Ascending aorta (tissue), 2 donors: ENCODE results near the gene ENPP7. TPM values are rescaled to one million over a fixed set of nuclear protein-coding genes. Genes with fewer than 3 reads are reported as not detected.

Experiments used
- DNase-seq, 2 donors: peaks; one replicate each; pipeline ENCODE4 v3.0.0-alpha.2; 2019; ENCODE audit warnings: low spot score in 2 of 2
- H3K27ac ChIP-seq, 2 donors: fragments of 200-600 bp; sonication (generic); one replicate each; pipeline ENCODE4 v1.5.1; 2016 to 2017; ENCODE audit warnings: mild to moderate bottlenecking in 1 of 2
- H3K27me3 ChIP-seq: fragments of 200-600 bp; sonication (generic); one replicate; pipeline ENCODE4 v1.5.1; 2017
- H3K36me3 ChIP-seq, 2 donors: fragments of 200-600 bp; sonication (generic); one replicate each; pipeline ENCODE4 v1.5.1; 2016
- H3K4me1 ChIP-seq, 2 donors: fragments of 200-600 bp; sonication (generic); one replicate each; pipeline ENCODE4 v1.5.1; 2016 to 2017; ENCODE audit warnings: mild to moderate bottlenecking in 1 of 2
- H3K4me3 ChIP-seq, 2 donors: fragments of 200-600 bp; sonication (generic); one replicate each; pipeline ENCODE4 v1.5.1; 2016 to 2017; ENCODE audit warnings: mild to moderate bottlenecking in 1 of 2
- H3K9me3 ChIP-seq, 2 donors: fragments of 200-600 bp; sonication (generic); one replicate each; pipeline ENCODE4 v1.5.1; 2016
- intact Hi-C: fragments of 100-400 bp; cut with DNase I; formaldehyde crosslinking; loops from one replicate; pipeline ENCODE4 v1.15.1; 2023
- total RNA-seq: library from RNA; depleted of rRNA; stranded (reverse); fragments of >200 nt; gene quantifications from one replicate; pipeline ENCODE4 v1.1.0, GENCODE V29; 2016
- TF ChIP-seq, protein P1 (sequence below), 3 experiments: fragments of 200-600 bp in 2 of 3; fragments of 450-650 bp in 1 of 3; sonication (generic) in 2 of 3; IDR thresholded peaks; one replicate each; pipeline ENCODE4 v1.5.1; 2016 to 2019; ENCODE audit warnings: antibody characterized with exemption in 3 of 3, mild to moderate bottlenecking in 1 of 3, moderate library complexity in 1 of 3

The ENPP7 gene
- total RNA-seq, 1 donor from 2014 or later: 2.2 TPM

DNA sequence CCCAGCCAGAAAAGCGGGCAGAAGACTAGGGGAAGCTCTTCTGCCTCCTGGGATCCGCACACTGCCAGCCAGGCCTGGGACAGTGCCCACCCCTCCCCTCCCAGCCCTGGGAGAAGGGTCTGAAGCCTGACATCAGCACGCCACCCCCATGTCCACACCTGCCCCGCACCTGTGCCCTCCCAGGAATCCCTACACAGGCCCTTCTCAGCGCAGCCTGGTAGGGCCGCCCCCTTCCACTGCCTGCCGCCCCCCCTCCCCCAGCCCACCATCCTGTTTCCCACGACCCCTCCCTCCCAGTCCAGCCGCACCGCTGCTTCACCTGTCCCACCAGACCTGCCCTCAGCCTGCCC lies 10.6 kb downstream of the ENPP7 start:
- H3K27ac ChIP-seq: no peak overlapping the region
- no peak for DNase-seq
- H3K4me3 ChIP-seq: peak overlapping the region in 1 of 2 donors; percentile 9
- TF ChIP-seq, protein P1, sequence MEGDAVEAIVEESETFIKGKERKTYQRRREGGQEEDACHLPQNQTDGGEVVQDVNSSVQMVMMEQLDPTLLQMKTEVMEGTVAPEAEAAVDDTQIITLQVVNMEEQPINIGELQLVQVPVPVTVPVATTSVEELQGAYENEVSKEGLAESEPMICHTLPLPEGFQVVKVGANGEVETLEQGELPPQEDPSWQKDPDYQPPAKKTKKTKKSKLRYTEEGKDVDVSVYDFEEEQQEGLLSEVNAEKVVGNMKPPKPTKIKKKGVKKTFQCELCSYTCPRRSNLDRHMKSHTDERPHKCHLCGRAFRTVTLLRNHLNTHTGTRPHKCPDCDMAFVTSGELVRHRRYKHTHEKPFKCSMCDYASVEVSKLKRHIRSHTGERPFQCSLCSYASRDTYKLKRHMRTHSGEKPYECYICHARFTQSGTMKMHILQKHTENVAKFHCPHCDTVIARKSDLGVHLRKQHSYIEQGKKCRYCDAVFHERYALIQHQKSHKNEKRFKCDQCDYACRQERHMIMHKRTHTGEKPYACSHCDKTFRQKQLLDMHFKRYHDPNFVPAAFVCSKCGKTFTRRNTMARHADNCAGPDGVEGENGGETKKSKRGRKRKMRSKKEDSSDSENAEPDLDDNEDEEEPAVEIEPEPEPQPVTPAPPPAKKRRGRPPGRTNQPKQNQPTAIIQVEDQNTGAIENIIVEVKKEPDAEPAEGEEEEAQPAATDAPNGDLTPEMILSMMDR (IDR thresholded peaks at IDR 0.05): no peak
- no peaks in the 10 kb centered on the region for H3K36me3 ChIP-seq
- intact Hi-C loops: no loop called here
- no peaks in the 10 kb centered on the region for H3K9me3 ChIP-seq
- H3K4me1 ChIP-seq: peaks cover 0 to 6% of the 10 kb centered on the region in 2 donors
- H3K27me3 ChIP-seq: peaks cover 10% of the 10 kb centered on the region

DNA sequence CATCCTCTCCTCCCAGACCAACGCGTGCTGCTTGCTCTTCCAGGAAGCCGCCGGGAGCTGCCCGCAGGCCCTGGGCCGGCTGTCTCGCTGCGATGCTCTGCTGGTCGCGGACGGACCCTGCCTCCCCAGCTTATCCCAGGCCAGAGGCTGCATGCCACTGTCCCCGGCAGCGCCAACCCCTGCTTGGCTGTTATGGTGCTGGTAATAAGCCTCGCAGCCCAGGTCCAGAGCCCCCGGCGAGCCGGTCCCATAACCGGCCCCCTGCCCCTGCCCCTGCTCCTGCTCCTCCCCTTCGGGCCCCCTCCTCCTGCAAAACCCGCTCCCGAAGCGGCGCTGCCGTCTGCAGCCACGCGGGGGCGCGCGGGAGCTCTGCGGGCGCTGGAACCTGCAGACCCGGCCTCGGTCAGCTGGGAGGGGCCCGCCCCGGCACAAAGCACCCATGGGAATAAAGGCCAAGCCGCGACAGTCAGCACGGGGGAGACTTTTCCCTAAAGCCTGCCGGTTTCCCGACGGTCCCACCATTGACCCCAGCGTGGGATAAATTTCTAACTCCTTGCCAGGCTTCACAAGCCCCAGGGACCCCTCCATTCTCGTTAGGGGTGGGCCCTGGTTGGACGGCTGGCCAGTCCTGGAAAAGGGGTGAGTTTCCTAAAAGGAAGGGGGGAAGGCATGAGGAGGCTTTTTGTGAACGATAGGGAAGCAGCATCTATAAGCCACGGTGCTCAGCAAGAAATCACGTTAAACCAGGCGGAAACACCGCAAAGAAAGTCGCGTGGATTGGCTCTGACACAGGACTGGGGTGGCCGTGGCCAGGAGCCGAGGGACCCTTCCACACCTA lies 11.2 kb downstream of the ENPP7 start:
- H3K27ac ChIP-seq: no peak overlapping the region
- peaks cover 0 to 6% of the 10 kb centered on the region in 2 donors for H3K4me1 ChIP-seq
- H3K36me3 ChIP-seq: no peaks in the 10 kb centered on the region
- H3K4me3 ChIP-seq: peak overlapping the region in 1 of 2 donors; percentile 9
- TF ChIP-seq, protein P1 (IDR thresholded peaks at IDR 0.05): peak; percentile 80 to 99 (median 97)
- no peaks in the 10 kb centered on the region for H3K9me3 ChIP-seq
- H3K27me3 ChIP-seq: peaks cover 12% of the 10 kb centered on the region
- peak in 1 of 2 donors; percentile 79 for DNase-seq
- intact Hi-C loops: loop anchor here (2.0 kb wide), 1 partner anchor 247 kb away; no protein-coding TSS in a partner anchor

- Histone ChIP-seq H3K27me3 (peaks cover 17% of the 10 kb centered on the region), H3K36me3 (no peaks in the 10 kb centered on the region), H3K27ac (no peak overlapping the region), H3K9me3 (no peaks in the 10 kb centered on the region), H3K4me1 (peaks cover 0 to 6% of the 10 kb centered on the region in 2 donors), H3K4me3 (no peak overlapping the region)
- DNase-seq: no peak
- intact Hi-C loops: loop anchor here (2.0 kb wide), 1 partner anchor 246 kb away; no protein-coding TSS in a partner anchor
- TF ChIP-seq, protein P1 (IDR thresholded peaks at IDR 0.05): no peak
Observed at GRCh38 chr17:79742589-79742918, 11.8 kb downstream of the ENPP7 start.

DNA sequence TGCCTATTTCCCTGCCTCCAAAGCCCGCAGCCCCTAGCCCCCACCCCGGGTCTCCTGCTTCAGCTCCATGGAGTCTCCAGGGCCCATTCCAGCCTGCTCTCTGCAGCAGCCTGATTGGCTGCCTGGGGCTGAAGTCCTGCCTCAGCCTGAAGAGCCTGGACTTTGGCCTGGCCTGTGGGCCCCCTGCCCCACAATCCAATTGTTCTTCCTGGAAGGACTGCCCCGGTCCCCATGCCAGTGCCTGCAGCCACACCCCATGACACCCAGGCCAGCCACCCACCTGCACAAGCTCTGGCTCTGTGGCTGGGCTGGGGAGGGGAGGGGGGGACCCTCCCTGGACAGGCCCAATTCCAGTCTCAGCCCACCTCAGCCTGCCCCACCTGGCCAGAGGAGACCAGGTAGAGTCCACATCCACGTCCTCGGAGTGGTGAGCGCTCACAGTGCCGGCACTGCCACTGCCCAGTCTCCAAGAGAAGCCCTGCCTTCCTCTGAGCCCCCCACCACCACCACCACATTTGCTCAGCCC lies 12.3 kb downstream of the ENPP7 start:
- peaks cover 0 to 6% of the 10 kb centered on the region in 2 donors for H3K4me1 ChIP-seq
- no peak for DNase-seq
- no peaks in the 10 kb centered on the region for H3K9me3 ChIP-seq
- intact Hi-C loops: loop anchor here (2.0 kb wide), 1 partner anchor 246 kb away; no protein-coding TSS in a partner anchor
- TF ChIP-seq, protein P1 (IDR thresholded peaks at IDR 0.05): no peak
- no peak overlapping the region for H3K4me3 ChIP-seq
- peaks cover 22% of the 10 kb centered on the region for H3K27me3 ChIP-seq
- no peaks in the 10 kb centered on the region for H3K36me3 ChIP-seq
- no peak overlapping the region for H3K27ac ChIP-seq

DNA sequence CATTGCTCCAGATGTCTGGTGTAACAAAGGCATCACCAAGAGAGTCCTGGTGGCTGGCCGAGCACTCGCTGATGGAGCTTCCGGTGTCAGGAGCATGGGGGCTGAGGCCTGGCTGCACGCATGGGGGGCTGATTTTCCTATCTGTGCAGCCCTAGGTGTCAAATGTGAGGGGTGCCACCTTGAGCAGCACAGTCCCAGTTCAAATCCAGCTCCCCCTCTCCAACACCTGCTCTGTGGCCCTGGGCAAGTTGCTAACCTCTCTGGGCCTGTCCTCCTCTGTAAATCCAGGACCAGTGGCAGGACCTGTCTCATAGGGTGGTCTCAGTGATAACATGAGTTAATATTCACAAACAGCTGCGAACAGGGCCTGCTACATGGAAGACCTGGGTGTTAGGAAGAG lies 12.9 kb downstream of the ENPP7 start:
- Histone ChIP-seq H3K27ac (no peak overlapping the region), H3K4me1 (peaks cover 0 to 6% of the 10 kb centered on the region in 2 donors), H3K4me3 (no peak overlapping the region), H3K27me3 (peaks cover 27% of the 10 kb centered on the region), H3K9me3 (no peaks in the 10 kb centered on the region), H3K36me3 (no peaks in the 10 kb centered on the region)
- no peak for DNase-seq
- TF ChIP-seq, protein P1 (IDR thresholded peaks at IDR 0.05): no peak
- intact Hi-C loops: loop anchor here (2.0 kb wide), 1 partner anchor 245 kb away; no protein-coding TSS in a partner anchor
